Lower lobe of right lung (tissue), 2 donors: Measurements from ENCODE around the gene STK32C. TPM values are rescaled to one million over a fixed set of nuclear protein-coding genes. Genes with fewer than 3 reads are reported as not detected.

Source experiments
- ATAC-seq, 2 donors: fragments of 200-7000 bp; cut with Tn5 transposase; one replicate each; pipeline ENCODE4 v1.9.1; 2020 to 2022; ENCODE audit warnings: mild to moderate bottlenecking in 2 of 2, moderate library complexity in 2 of 2
- DNase-seq: peaks from one replicate; pipeline ENCODE4 v3.0.0-alpha.2; 2020
- H3K27ac ChIP-seq: fragments of 200-600 bp; one replicate; pipeline ENCODE4 v1.8.0; 2022
- H3K27me3 ChIP-seq: fragments of 200-600 bp; one replicate; pipeline ENCODE4 v1.8.0; 2022; ENCODE audit warnings: low read depth
- H3K36me3 ChIP-seq: fragments of 200-600 bp; one replicate; pipeline ENCODE4 v1.8.0; 2022; ENCODE audit warnings: mild to moderate bottlenecking
- H3K4me1 ChIP-seq: fragments of 200-600 bp; one replicate; pipeline ENCODE4 v1.8.0; 2022
- H3K4me3 ChIP-seq: fragments of 200-600 bp; one replicate; pipeline ENCODE4 v1.8.0; 2022; ENCODE audit warnings: mild to moderate bottlenecking
- H3K9me3 ChIP-seq: fragments of 200-600 bp; one replicate; pipeline ENCODE4 v1.8.0; 2022
- CTCF ChIP-seq: fragments of 200-600 bp; IDR thresholded peaks from one replicate; pipeline ENCODE4 v1.8.0; 2022; ENCODE audit warnings: antibody characterized with exemption, mild to moderate bottlenecking
- intact Hi-C: fragments of 100-400 bp; cut with DNase I; formaldehyde crosslinking; loops from one replicate; pipeline ENCODE4 v1.11.0; 2022
- total RNA-seq: library from RNA; stranded (reverse); fragmentation: NEBNext Ultra II Directional; extraction: Animal tissue kit (Norgen Biotek cat#: 25700); gene quantifications from one replicate; pipeline ENCODE4 v1.2.1, GENCODE V29; 2021
- donor health status: DM: no; HTN: yes; CAD: no; lungs with severe emphysema.

STK32C gene
- total RNA-seq, 1 donor from 2014 or later = 14.1 TPM

- no peak for TF ChIP-seq CTCF
- no peaks in the 10 kb centered on the region for H3K4me1 ChIP-seq
- intact Hi-C loops = no loop called here
- no peaks in the 10 kb centered on the region for H3K9me3 ChIP-seq
- ATAC-seq = peak in 1 of 2 donors; percentile 41
- no peaks in the 10 kb centered on the region for H3K27me3 ChIP-seq
- no peaks in the 10 kb centered on the region for H3K36me3 ChIP-seq
- H3K27ac ChIP-seq = no peak overlapping the region
- H3K4me3 ChIP-seq = no peak overlapping the region
- DNase-seq = peak; percentile 29
These were observed 24.8 kb downstream of the STK32C start for GRCh38 chr10:132282667-132283603.

GRCh38 chr10:132281915-132282666, 25.7 kb downstream of the STK32C start:
- H3K36me3 ChIP-seq = no peaks in the 10 kb centered on the region
- no peaks in the 10 kb centered on the region for H3K4me1 ChIP-seq
- H3K27ac ChIP-seq = no peak overlapping the region
- DNase-seq (peak; percentile 41), ATAC-seq (peak in 1 of 2 donors; percentile 23)
- H3K9me3 ChIP-seq = no peaks in the 10 kb centered on the region
- H3K27me3 ChIP-seq = no peaks in the 10 kb centered on the region
- intact Hi-C loops = no loop called here
- no peak overlapping the region for H3K4me3 ChIP-seq
- TF ChIP-seq CTCF = no peak

GRCh38 chr10:132280646-132281074, 27.1 kb downstream of the STK32C start:
- no peak overlapping the region for H3K4me3 ChIP-seq
- H3K27me3 ChIP-seq = no peaks in the 10 kb centered on the region
- no peaks in the 10 kb centered on the region for H3K4me1 ChIP-seq
- no peak overlapping the region for H3K27ac ChIP-seq
- TF ChIP-seq CTCF = no peak
- H3K36me3 ChIP-seq = no peaks in the 10 kb centered on the region
- ATAC-seq (no peak), DNase-seq (peak; percentile 16)
- intact Hi-C loops = no loop called here
- H3K9me3 ChIP-seq = no peaks in the 10 kb centered on the region

GRCh38 chr10:132279873-132280645, 27.7 kb downstream of the STK32C start:
- DNase-seq = peak; percentile 20
- H3K27me3 ChIP-seq = no peaks in the 10 kb centered on the region
- no peak overlapping the region for H3K27ac ChIP-seq
- no peaks in the 10 kb centered on the region for H3K36me3 ChIP-seq
- H3K9me3 ChIP-seq = no peaks in the 10 kb centered on the region
- H3K4me1 ChIP-seq = no peaks in the 10 kb centered on the region
- TF ChIP-seq CTCF = no peak
- no peak overlapping the region for H3K4me3 ChIP-seq
- intact Hi-C loops = no loop called here
- no peak for ATAC-seq

GRCh38 chr10:132277311-132277741, 30.4 kb downstream of the STK32C start:
- no peak overlapping the region for H3K27ac ChIP-seq
- H3K9me3 ChIP-seq = no peaks in the 10 kb centered on the region
- DNase-seq = peak; percentile 28
- no peak for ATAC-seq
- H3K36me3 ChIP-seq = no peaks in the 10 kb centered on the region
- H3K27me3 ChIP-seq = no peaks in the 10 kb centered on the region
- H3K4me3 ChIP-seq = no peak overlapping the region
- peaks cover 4% of the 10 kb centered on the region for H3K4me1 ChIP-seq
- intact Hi-C loops = no loop called here
- TF ChIP-seq CTCF = no peak
